Spleen (tissue), 11 donors: ENCODE data around the gene RFTN1. TPM values are rescaled to one million over a fixed set of nuclear protein-coding genes. Genes with fewer than 3 reads are reported as not detected.

Experiments
- DNase-seq: peaks from one replicate; pipeline ENCODE4 v3.0.0-alpha.2; 2020
- H3K27ac ChIP-seq, 8 donors: fragments of 200-600 bp; sonication (generic) in 7 of 8; 1 replicate in 4 of 8; 2 replicates in 4 of 8; pipeline versions ENCODE4 v1.5.0 to v1.8.0; 2016 to 2021; ENCODE audit warnings: inconsistent platforms in 4 of 8, mild to moderate bottlenecking in 4 of 8, moderate library complexity in 1 of 8
- H3K27me3 ChIP-seq, 7 donors: fragments of 200-600 bp; sonication (generic) in 6 of 7; replicated peaks in 1 of 7; 1 replicate in 4 of 7; 2 replicates in 3 of 7; pipeline versions ENCODE4 v1.5.0 to v1.8.0; 2016 to 2021; ENCODE audit warnings: inconsistent platforms in 3 of 7, mild to moderate bottlenecking in 1 of 7
- H3K36me3 ChIP-seq, 6 donors: fragments of 200-600 bp; sonication (generic) in 5 of 6; 1 replicate in 4 of 6; 2 replicates in 2 of 6; pipeline versions ENCODE4 v1.5.0 to v1.8.0; 2016 to 2021; ENCODE audit warnings: inconsistent platforms in 2 of 6
- H3K4me1 ChIP-seq, 6 donors: fragments of 200-600 bp; sonication (generic) in 5 of 6; 1 replicate in 3 of 6; 2 replicates in 3 of 6; pipeline versions ENCODE4 v1.5.0 to v1.8.0; 2016 to 2021; ENCODE audit warnings: inconsistent platforms in 3 of 6
- H3K4me3 ChIP-seq, 8 donors: fragments of 200-600 bp; sonication (generic) in 7 of 8; 1 replicate in 4 of 8; 2 replicates in 4 of 8; pipeline versions ENCODE4 v1.5.0 to v1.8.0; 2016 to 2021; ENCODE audit warnings: inconsistent platforms in 4 of 8, mild to moderate bottlenecking in 4 of 8, moderate library complexity in 2 of 8
- H3K9me3 ChIP-seq, 8 donors: fragments of 200-600 bp; sonication (generic) in 7 of 8; 1 replicate in 4 of 8; 2 replicates in 4 of 8; pipeline versions ENCODE4 v1.5.0 to v1.8.0; 2016 to 2021; ENCODE audit warnings: inconsistent platforms in 4 of 8
- POLR2A ChIP-seq, 3 donors: fragments of 450-650 bp; IDR thresholded peaks; one replicate each; pipeline ENCODE4 v1.5.1; 2017; ENCODE audit warnings: antibody characterized with exemption in 3 of 3, mild to moderate bottlenecking in 1 of 3
- POLR2AphosphoS5 ChIP-seq, 3 donors: sonication (generic); formaldehyde crosslinking; IDR thresholded peaks; one replicate each; pipeline ENCODE4 v1.5.1; 2017; ENCODE audit warnings: antibody characterized with exemption in 3 of 3
- WGBS, 5 donors: extraction: QIAGEN DNeasy Blood & Tissue Kit in 3 of 5; methylation state at CpG; one replicate each; pipeline versions ENCODE4 v1.1.5 to v1.1.7; 2013 to 2018; 5-methylcytosine and 5-hydroxymethylcytosine counted together
- intact Hi-C: fragments of 100-400 bp; cut with DNase I; formaldehyde crosslinking; loops from one replicate; pipeline ENCODE4 v1.15.0; 2023; ENCODE audit warnings: low total_unique reads
- polyA plus RNA-seq, 3 donors: library from polyadenylated mRNA; stranded (reverse); fragments of 200-250 nt; gene quantifications; one replicate each; pipeline ENCODE4 v1.2.1, GENCODE V29; 2013
- total RNA-seq, 7 donors: library from RNA; depleted of rRNA in 3 of 7; stranded (reverse); fragments of >200 nt in 3 of 7; fragmentation: NEBNext Ultra II Directional in 4 of 7; extraction: Animal tissue kit (Norgen Biotek cat#: 25700) in 4 of 7; gene quantifications; one replicate each; pipeline versions ENCODE4 v1.1.0 to v1.2.1, GENCODE V29; 2016 to 2021
- TF ChIP-seq, protein P1 (sequence below), 11 experiments: fragments of 200-600 bp in 7 of 11; fragments of 450-650 bp in 4 of 11; sonication (generic) in 4 of 11; IDR thresholded peaks in 8 of 11; conservative IDR thresholded peaks in 3 of 11; 1 replicate in 7 of 11; 2 replicates in 4 of 11; pipeline versions ENCODE4 v1.4.0 to v1.8.0; 2016 to 2021; ENCODE audit warnings: antibody characterized with exemption in 11 of 11, inconsistent platforms in 4 of 11, mild to moderate bottlenecking in 1 of 11
- donor health status: healthy with polysubstance abuse.
- donor health status: DM: no; HTN: no; CAD: no; lungs with moderate emphysema.
- donor health status: DM: no; HTN: no; CAD: no.
- donor health status: Bipolar disorder and iron deficiency.
- donor health status: healthy.
- donor health status: DM: no; HTN: no; CAD: no.
- donor health status: DM: yes; HTN: yes; CAD: no.

RFTN1 gene
- total and polyA plus RNA-seq, 10 donors = 30.4 to 106 (median 75.3) TPM

DNA sequence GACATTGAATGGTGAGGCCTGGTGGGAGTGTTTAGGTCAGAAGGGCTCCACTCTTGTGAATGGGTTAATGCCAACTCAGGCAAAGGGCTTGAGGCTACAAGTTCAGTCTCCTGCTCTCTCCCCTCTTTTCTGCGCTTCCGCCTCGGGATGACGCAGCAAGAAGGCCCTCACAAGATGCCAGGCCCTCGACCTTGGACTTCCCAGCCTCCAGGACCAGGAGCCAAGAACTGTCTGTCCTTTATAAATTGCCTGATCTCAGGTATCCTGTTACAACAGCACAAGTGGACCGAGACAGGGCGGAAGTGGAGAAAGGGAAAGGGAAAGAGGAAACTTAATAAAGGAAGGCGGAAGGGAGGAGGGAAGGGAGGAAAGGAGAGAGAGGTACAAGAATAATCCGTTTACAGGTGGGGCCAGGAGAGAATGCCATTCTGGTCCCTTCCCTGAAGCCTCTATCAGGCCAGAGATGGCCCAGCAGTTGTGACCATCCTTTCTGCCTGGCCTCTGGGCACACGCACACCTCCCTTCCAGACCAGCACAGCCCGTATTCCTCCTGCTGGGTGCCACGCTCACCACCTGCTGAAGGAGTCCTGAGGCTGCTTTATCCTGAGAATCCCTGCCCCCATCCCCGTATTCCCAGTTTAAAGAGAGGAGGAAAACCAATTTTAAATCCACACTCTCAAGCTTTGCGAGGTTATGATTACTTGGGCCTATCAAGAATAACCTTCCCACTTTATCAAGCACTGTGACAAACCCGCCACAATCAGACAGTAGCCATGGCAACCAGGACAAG, 184.3 kb downstream of the RFTN1 start:
- DNase-seq = no peak
- Histone ChIP-seq H3K4me1 (no peaks in the 10 kb centered on the region), H3K4me3 (no peak overlapping the region), H3K9me3 (peaks cover 0 to 21% (median 17%) of the 10 kb centered on the region in 8 donors), H3K27me3 (no peaks in the 10 kb centered on the region), H3K36me3 (peaks cover 0 to 94% (median 35%) of the 10 kb centered on the region in 6 donors), H3K27ac (peak overlapping the region in 2 of 8 donors; percentile 7 to 27)
- intact Hi-C loops = no loop called here
- 81 to 88% (median 82%) methylated on average over 15 of the region's 15 CpGs for WGBS, 5 donors
- no peak for TF ChIP-seq POLR2AphosphoS5 (IDR thresholded peaks at IDR 0.05)
- TF ChIP-seq, protein P1, sequence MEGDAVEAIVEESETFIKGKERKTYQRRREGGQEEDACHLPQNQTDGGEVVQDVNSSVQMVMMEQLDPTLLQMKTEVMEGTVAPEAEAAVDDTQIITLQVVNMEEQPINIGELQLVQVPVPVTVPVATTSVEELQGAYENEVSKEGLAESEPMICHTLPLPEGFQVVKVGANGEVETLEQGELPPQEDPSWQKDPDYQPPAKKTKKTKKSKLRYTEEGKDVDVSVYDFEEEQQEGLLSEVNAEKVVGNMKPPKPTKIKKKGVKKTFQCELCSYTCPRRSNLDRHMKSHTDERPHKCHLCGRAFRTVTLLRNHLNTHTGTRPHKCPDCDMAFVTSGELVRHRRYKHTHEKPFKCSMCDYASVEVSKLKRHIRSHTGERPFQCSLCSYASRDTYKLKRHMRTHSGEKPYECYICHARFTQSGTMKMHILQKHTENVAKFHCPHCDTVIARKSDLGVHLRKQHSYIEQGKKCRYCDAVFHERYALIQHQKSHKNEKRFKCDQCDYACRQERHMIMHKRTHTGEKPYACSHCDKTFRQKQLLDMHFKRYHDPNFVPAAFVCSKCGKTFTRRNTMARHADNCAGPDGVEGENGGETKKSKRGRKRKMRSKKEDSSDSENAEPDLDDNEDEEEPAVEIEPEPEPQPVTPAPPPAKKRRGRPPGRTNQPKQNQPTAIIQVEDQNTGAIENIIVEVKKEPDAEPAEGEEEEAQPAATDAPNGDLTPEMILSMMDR (IDR thresholded peaks at IDR 0.05 in 8 of 11, conservative IDR thresholded peaks at IDR 0.05 in 3 of 11) = no peak
- TF ChIP-seq POLR2A (IDR thresholded peaks at IDR 0.05) = no peak

DNA sequence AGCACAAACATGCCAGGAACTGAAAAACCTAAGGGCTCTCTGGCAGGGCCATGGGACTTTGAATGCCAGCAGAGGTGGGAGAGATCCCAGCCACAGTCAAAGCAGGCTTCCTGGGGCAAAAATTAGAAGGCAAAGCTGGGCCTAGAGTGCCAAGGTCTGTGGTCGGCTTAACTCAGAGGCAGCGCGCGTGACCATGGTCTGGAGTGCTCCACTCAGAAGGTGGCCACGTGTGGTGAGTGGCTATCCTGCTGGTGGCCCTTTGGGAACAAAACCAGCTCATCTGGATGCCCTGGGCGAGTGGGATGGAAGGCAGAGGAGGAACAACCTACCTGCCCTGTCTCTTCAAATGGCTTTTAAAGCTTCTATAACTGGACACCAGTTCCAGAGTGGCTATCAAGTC, 185.4 kb downstream of the RFTN1 start:
- Histone ChIP-seq H3K4me1 (no peaks in the 10 kb centered on the region), H3K4me3 (no peak overlapping the region), H3K27me3 (no peaks in the 10 kb centered on the region), H3K9me3 (peaks cover 0 to 21% (median 17%) of the 10 kb centered on the region in 8 donors), H3K36me3 (peaks cover 0 to 99% (median 44%) of the 10 kb centered on the region in 6 donors), H3K27ac (peak overlapping the region in 1 of 8 donors; percentile 30)
- 91 to 100% (median 98%) methylated on average over 6 of the region's 6 CpGs for WGBS, 5 donors
- intact Hi-C loops = no loop called here
- no peak for TF ChIP-seq POLR2A (IDR thresholded peaks at IDR 0.05)
- DNase-seq = no peak

DNA sequence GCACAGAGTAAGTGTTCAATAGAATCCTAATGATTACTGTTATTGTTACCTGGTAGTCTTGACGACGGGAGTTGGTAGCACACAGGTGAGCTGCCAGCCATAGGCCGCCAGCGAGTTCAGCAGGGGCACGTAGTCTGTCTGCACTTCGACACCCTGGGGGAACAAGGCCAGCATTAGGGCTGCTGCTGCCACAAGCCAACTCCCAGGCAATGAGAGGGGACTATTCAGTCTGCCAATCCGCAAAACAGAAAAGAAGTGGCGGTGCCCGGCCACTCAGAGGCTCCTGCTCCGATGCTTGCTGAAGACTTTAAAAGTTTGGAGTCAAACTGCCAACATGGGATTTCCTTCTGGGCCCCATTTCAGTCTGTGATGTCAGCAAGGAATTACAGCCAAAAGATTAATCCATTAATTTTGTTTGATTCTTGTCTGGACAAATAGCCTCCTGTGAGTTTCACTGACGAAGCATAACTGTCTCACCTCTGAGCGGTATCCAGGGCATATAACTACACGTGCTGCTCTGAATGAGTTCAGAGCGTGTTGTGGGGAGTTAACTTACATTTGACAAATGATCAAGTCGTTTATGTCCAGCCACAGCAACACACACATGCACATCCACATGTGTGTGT, 186.7 kb downstream of the RFTN1 start:
- H3K36me3 ChIP-seq = peaks cover 2 to 100% (median 54%) of the 10 kb centered on the region in 6 donors
- H3K27ac ChIP-seq = no peak overlapping the region
- no peaks in the 10 kb centered on the region for H3K27me3 ChIP-seq
- DNase-seq = no peak
- TF ChIP-seq, protein P1 (IDR thresholded peaks at IDR 0.05 in 8 of 11, conservative IDR thresholded peaks at IDR 0.05 in 3 of 11) = no peak
- TF ChIP-seq POLR2AphosphoS5 (IDR thresholded peaks at IDR 0.05) = peak in 1 of 3 donors; percentile 30
- intact Hi-C loops = no loop called here
- H3K4me3 ChIP-seq = no peak overlapping the region
- H3K9me3 ChIP-seq = peaks cover 0 to 15% (median 12%) of the 10 kb centered on the region in 8 donors
- WGBS, 5 donors = 91 to 96% (median 91%) methylated on average over 14 to 15 of the region's 15 CpGs
- H3K4me1 ChIP-seq = no peaks in the 10 kb centered on the region

DNA sequence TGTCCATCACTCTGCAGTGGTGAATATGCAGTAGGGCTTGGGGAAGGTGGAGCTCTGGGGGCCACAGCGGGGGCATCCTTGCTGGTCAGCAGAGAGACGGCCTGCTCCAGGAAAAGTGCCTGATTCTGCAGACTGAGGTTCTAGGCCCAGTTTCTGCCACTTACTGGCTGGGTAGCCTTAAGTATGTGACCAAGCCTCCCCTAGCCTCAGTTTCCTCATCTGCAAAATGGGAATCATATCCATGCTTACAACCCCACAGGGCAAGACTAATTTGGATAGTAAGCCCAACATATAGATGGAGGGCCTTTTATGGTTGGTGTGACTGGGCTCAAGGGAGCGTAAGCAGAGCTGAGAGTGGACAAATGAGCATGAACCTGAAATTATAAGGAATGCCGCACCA, 187.6 kb downstream of the RFTN1 start:
- Histone ChIP-seq H3K27ac (no peak overlapping the region), H3K4me3 (no peak overlapping the region), H3K9me3 (peaks cover 0 to 5% (median 2%) of the 10 kb centered on the region in 8 donors), H3K27me3 (no peaks in the 10 kb centered on the region), H3K4me1 (no peaks in the 10 kb centered on the region), H3K36me3 (peaks cover 2 to 100% (median 62%) of the 10 kb centered on the region in 6 donors)
- no peak for DNase-seq
- TF ChIP-seq POLR2A (IDR thresholded peaks at IDR 0.05) = no peak
- no peak for TF ChIP-seq POLR2AphosphoS5 (IDR thresholded peaks at IDR 0.05)
- TF ChIP-seq, protein P1 (IDR thresholded peaks at IDR 0.05 in 8 of 11, conservative IDR thresholded peaks at IDR 0.05 in 3 of 11) = no peak
- intact Hi-C loops = no loop called here
- 96 to 100% (median 96%) methylated on average over 3 to 4 of the region's 4 CpGs for WGBS, 5 donors
